GM19238 (cell line): ENCODE data around the gene TPRKB.
"Not testable (repeated sequence)": the region's sequence is repeated elsewhere in the genome, so short reads cannot be mapped to it uniquely, and the experiment has no call there.

Experiments
- DNase-seq: peaks from one replicate; pipeline ENCODE4 v3.0.0; 2011; ENCODE audit warnings: low spot score; ENCODE audit not compliant: insufficient read length

TPRKB gene

GRCh38 chr2:73740767-73741166 lies 3.6 kb upstream of the TPRKB start:
- DNase-seq: no peak

GRCh38 chr2:73739101-73739500 lies 2.0 kb upstream of the TPRKB start:
- no peak for DNase-seq

GRCh38 chr2:73736378-73736777 lies 767 bp downstream of the TPRKB start:
- DNase-seq: no peak

- DNase-seq: no peak
Observed at GRCh38 chr2:73730810-73731209, 6.3 kb downstream of the TPRKB start.

DNA sequence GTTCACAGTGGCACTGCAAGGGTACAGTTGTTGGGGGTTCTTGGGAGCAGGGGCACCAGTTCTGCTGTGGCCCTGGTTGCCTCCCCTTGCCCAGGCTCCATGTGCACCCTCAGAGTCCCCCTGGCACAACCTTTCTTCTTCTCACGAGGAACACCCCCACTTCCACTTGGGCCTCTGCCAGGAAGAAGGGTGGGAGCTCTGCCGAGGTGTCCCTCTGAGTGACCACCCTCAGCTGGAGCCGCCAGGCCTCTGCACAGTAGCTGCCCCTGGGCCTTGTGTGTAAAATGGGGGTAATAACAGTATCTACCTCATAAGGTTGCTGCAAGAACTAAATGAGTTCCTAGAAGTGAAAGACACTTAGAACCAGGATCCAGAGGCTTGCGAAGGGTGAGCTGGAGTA lies 8.4 kb downstream of the TPRKB start:
- no peak for DNase-seq

DNA sequence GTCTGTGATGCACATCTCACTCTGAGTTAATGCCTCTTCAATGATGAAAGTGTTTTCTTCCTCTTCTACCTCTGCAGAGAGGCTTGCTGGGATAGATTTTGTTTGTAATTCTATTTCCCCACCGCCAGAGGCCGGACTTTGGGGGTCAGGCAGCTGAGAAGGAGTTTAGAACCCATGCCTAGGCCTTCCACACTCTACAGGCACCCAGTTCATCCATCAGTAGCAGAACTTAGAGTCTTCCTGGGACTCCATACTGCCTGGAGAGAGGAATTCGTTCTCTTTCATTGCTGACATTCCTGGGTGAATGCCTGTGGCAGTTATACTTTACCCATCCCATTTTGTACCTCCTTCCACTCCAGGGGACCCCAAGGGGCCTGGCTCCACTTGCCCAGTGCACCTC lies 9.1 kb downstream of the TPRKB start:
- no peak for DNase-seq

GRCh38 chr2:73726657-73727056 lies 10.5 kb downstream of the TPRKB start:
- not testable (repeated sequence) for DNase-seq

GRCh38 chr2:73718851-73719621 lies 18.1 kb downstream of the TPRKB start:
- no peak for DNase-seq

DNA sequence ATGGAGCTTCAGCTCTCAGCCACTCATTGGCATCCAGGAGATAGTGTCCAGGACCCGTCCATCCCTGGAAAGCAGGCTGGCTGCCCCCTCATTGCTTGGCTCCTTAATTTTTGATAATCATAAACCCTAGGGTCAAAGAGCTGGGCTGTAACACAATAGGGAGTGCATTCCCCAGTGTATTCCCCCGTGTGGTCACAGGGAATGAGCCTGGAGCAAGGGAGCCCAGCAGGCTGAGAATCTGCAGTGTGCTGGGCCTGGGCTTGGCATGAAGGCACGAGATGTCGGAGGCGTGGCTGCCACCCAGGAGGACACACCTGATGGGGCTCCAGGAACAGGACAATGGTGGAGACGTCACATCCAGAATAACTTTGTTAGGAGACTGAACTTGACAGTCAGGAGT lies 18.7 kb downstream of the TPRKB start:
- DNase-seq: no peak

DNA sequence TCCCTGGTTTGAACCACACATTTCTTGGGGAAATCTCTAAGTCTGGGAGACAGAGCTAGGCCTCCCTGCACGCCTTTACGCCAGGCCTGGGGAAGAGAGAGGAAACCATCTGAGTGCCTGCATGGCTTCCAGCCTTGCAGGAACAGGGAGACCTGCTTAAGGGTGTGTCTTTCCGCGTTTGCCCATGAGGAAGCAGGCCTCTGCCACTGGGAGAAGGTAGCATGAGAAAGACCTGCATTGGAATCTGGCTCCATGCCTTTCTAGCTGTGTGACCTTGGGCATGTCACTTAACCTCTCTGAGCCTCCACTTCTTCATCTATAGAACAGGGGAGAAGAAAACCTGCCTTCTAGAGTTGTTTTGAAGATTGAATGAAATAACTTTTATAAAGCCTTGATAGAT lies 19.4 kb downstream of the TPRKB start:
- DNase-seq: not testable (repeated sequence)

- DNase-seq: no peak
Observed at GRCh38 chr2:73717251-73717606, 19.9 kb downstream of the TPRKB start.

GRCh38 chr2:73716543-73717250 lies 20.4 kb downstream of the TPRKB start:
- no peak for DNase-seq

DNA sequence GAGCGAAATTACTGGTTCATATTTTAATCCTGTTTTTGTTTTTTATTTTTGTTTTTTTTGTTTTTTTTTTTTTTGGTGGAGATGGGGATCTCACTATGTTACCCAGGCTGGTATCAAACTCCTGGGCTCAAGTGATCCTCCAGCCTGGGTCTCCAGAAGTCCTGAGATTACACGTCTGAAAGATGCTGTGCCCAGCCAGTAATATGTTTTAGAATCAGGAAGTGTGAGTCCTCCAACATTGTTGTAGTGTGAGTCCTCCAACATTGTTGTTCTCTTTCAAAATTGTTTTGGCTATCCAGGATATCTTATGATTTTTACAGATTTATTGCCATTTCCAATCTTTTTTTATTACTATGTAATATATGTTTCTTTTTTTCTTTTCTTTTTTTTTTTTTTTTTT lies 23.1 kb downstream of the TPRKB start:
- DNase-seq: no peak

- DNase-seq: no peak
Observed at GRCh38 chr2:73708527-73708926, 28.6 kb downstream of the TPRKB start.

- DNase-seq: no peak
Observed at GRCh38 chr2:73707636-73708035, 29.5 kb downstream of the TPRKB start.

DNA sequence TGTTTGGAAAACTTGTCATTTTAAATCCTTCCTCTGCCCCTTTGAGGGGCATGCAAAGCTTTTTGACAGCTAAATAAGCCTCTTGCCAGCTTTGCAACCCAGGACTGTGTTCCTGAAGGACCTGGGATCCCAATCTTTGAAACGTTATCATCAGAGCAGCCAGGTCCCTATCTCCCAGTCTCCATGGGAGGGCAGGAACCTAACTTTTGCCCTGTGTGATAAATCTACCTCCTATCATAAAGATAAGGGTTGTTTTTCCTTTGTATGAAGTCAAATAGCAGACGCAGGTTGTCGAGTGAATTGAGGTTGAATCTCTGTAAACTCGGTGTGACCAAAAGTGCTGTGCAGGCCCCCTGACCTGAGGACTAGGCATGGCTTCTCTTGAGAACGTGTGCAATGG lies 30.1 kb downstream of the TPRKB start:
- no peak for DNase-seq

DNA sequence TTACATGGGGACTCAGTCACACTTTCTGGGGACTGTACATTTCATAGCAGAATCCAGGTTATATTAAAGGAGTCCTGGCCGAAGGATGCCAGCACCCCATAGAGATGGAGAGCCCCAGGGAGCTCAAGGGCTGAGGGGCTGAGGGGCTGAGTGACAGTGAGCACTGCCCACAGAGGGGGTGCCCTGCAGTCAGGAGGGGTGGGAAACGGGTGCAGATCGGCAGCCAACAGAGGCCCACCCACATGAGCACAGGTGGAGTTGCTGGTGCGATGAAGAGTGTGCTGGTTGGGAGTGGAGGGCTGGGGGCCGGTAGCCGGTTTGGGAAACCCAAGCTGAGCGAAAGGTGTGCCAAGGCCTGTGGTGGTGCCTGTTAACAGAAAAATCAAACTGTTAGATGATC lies 32.1 kb downstream of the TPRKB start:
- DNase-seq: no peak

DNA sequence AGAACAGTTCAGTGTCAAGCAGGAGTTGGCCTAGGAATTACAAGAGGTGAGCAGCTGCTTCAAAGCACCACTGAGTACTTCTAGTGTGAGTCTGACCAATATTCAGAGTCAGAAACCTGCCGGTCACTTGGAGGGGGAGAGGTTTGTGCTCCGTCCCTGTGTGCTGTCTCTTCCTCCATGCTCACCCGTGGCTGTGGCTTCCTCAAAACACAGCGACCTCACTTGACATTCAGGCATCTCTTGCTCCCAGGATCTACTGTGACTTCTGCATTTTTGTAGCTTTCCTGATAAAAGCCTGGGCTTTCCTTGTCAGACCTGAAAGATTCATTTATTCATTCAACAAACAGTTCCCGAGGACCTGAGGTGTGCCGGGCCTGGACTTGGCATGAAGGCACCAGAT lies 32.9 kb downstream of the TPRKB start:
- no peak for DNase-seq

- no peak for DNase-seq
Observed at GRCh38 chr2:73703675-73704074, 33.5 kb downstream of the TPRKB start.

DNA sequence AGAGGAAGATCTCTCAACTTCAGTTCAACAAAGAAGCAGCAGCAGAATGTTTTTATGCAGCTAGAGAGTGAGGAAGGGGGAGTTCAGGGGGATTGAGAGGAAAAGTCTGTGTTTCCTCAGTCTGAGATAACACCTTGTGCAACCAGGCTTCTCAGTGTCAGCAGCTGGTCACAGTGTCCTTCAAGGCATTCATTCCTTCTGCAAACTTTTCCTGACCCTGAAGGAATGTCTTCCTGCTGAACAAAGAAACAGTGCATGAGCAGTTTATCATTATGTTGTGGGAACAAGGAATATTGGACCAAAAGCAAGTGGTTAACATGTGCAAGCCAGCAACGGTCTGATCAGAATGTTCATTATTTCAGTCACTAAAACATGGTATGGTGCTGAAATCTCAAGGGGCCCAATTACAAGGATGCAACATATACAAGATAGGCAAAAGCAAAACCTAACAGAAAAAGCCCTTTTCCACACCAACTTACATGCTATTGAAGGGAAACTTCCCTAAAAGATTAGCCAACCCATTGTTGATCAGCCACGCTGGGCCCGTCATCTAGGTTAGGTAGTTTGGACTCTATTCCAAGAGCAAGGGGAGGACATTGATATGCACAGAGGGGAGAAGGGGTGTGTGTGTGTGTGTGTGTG lies 34.2 kb downstream of the TPRKB start:
- not testable (repeated sequence) for DNase-seq

DNA sequence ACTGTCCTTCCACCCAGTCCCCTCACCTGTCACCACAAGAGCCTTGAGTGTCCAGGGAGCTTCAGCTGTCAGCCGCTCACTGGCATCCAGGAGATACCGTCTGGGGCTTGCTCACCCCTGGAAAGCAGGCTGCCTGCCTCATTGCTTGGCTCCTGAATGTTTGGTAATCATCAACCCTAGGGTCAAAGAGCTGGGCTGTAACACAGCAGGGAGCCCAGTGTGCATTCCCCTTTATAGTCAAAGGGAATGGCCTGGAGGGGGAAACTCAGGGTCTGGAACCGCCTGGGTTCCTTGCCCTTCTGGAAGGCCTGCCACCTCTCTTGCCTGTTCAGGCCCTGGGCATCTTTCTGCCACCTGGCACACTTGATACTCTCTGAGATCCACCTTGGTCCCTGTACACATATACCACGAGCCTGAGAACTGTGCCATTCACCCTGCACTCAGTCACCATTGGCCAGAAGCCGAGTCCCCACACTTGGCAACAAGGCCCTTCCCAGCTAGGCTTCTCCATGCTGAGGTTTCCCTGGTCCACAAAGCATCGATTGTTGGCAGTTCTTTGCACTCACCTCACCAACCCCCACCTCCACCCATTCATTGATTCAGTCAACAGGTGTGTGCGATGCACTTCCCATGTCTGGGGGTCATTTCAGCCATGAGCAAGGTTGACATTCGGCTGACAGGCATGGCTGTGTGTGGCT lies 35.0 kb downstream of the TPRKB start:
- DNase-seq: no peak

GRCh38 chr2:73701448-73701765 lies 35.7 kb downstream of the TPRKB start:
- not testable (repeated sequence) for DNase-seq
